Endometrium (tissue), 2 donors: ENCODE data around the gene PRR12.

ENCODE experiments used
- FAIRE-seq: peaks from 2 replicates; lab custom pipeline; 2012; peaks lifted over from hg19 to GRCh38; lab: Jason Lieb, UNC
- donor health status: control.
- donor health status: control.

Gene PRR12

GRCh38 chr19:49645592-49645991, 54.6 kb downstream of the PRR12 start:
- no peak for FAIRE-seq

GRCh38 chr19:49645995-49646394, 55.0 kb downstream of the PRR12 start:
- FAIRE-seq, result no peak

- no peak for FAIRE-seq
These were observed 55.6 kb downstream of the PRR12 start for GRCh38 chr19:49646586-49646985.

GRCh38 chr19:49651029-49651819, 60.2 kb downstream of the PRR12 start:
- no peak for FAIRE-seq

- FAIRE-seq, result no peak
These were observed 61.0 kb downstream of the PRR12 start for GRCh38 chr19:49651820-49652550.

- no peak for FAIRE-seq
These were observed 61.8 kb downstream of the PRR12 start for GRCh38 chr19:49652551-49653465.

GRCh38 chr19:49653466-49653806, 62.5 kb downstream of the PRR12 start:
- no peak for FAIRE-seq

- FAIRE-seq, result no peak
These were observed 63.6 kb downstream of the PRR12 start for GRCh38 chr19:49654581-49654980.

GRCh38 chr19:49655570-49656455, 64.8 kb downstream of the PRR12 start:
- FAIRE-seq, result no peak

GRCh38 chr19:49656456-49657109, 65.6 kb downstream of the PRR12 start:
- no peak for FAIRE-seq

GRCh38 chr19:49657493-49658138, 66.6 kb downstream of the PRR12 start:
- no peak for FAIRE-seq

- no peak for FAIRE-seq
These were observed 67.1 kb downstream of the PRR12 start for GRCh38 chr19:49658139-49658517.

GRCh38 chr19:49658566-49659442, 67.8 kb downstream of the PRR12 start:
- FAIRE-seq, result no peak

- no peak for FAIRE-seq
These were observed 69.5 kb downstream of the PRR12 start for GRCh38 chr19:49660338-49660961.

GRCh38 chr19:49662011-49662410, 71.0 kb downstream of the PRR12 start:
- no peak for FAIRE-seq

GRCh38 chr19:49663224-49663623, 72.2 kb downstream of the PRR12 start:
- no peak for FAIRE-seq

GRCh38 chr19:49664171-49665035, 73.4 kb downstream of the PRR12 start:
- FAIRE-seq, result no peak

GRCh38 chr19:49665036-49665350, 74.0 kb downstream of the PRR12 start:
- FAIRE-seq, result no peak
